Stomach (tissue), 9 donors: ENCODE data around the gene BDH1. TPM values are rescaled to one million over a fixed set of nuclear protein-coding genes. Genes with fewer than 3 reads are reported as not detected.
"Not testable (repeated sequence)": the region's sequence is repeated elsewhere in the genome, so short reads cannot be mapped to it uniquely, and the experiment has no call there.

Source experiments
- DNase-seq, 2 donors: peaks; one replicate each; pipeline versions ENCODE4 v3.0.0 to v3.0.0-alpha.2; 2013 to 2019
- H3K27ac ChIP-seq, 5 donors: fragments of 200-600 bp in 4 of 5; sonication (generic) in 4 of 5; one replicate each; pipeline ENCODE4 v1.5.1; 2013 to 2019; ENCODE audit warnings: mild to moderate bottlenecking in 1 of 5, moderate library complexity in 1 of 5
- H3K27me3 ChIP-seq, 3 donors: fragments of 200-600 bp; sonication (generic); one replicate each; pipeline ENCODE4 v1.5.1; 2017 to 2019; ENCODE audit warnings: mixed run types in 1 of 3
- H3K36me3 ChIP-seq, 4 donors: fragments of 200-600 bp; sonication (generic); 1 replicate in 3 of 4; 2 replicates in 1 of 4; pipeline ENCODE4 v1.5.1; 2016 to 2019
- H3K4me1 ChIP-seq, 4 donors: fragments of 200-600 bp; sonication (generic); one replicate each; pipeline ENCODE4 v1.5.1; 2016 to 2019
- H3K4me3 ChIP-seq, 4 donors: fragments of 200-600 bp; sonication (generic) in 3 of 4; one replicate each; pipeline ENCODE4 v1.5.1; 2016 to 2019; ENCODE audit warnings: mild to moderate bottlenecking in 1 of 4
- H3K9me3 ChIP-seq, 4 donors: fragments of 200-600 bp; sonication (generic); one replicate each; pipeline ENCODE4 v1.5.1; 2016 to 2019
- EP300 ChIP-seq: sonication (generic); formaldehyde crosslinking; IDR thresholded peaks from one replicate; pipeline ENCODE4 v1.6.1; 2017; ENCODE audit warnings: antibody characterized with exemption
- POLR2A ChIP-seq, 4 donors: fragments of 450-650 bp; IDR thresholded peaks; one replicate each; pipeline ENCODE4 v1.6.1; 2016; ENCODE audit warnings: antibody characterized with exemption in 4 of 4, control low read depth in 2 of 4, mild to moderate bottlenecking in 1 of 4, moderate library complexity in 1 of 4
- POLR2AphosphoS5 ChIP-seq, 3 donors: sonication (generic); formaldehyde crosslinking; IDR thresholded peaks; one replicate each; pipeline ENCODE4 v1.6.1; 2016; ENCODE audit warnings: antibody characterized with exemption in 3 of 3
- WGBS, 5 donors: extraction: QIAGEN DNeasy Blood & Tissue Kit in 3 of 5; methylation state at CpG; one replicate each; pipeline versions ENCODE4 v1.1.5 to v1.1.7; 2013 to 2018; 5-methylcytosine and 5-hydroxymethylcytosine counted together
- intact Hi-C: fragments of 100-400 bp; cut with DNase I; formaldehyde crosslinking; loops from one replicate; pipeline ENCODE4 v1.15.1; 2023; ENCODE audit warnings: low total_unique reads
- polyA plus RNA-seq, 3 donors: library from polyadenylated mRNA; stranded (reverse); fragments of 200-250 nt; gene quantifications; one replicate each; pipeline ENCODE4 v1.2.3, GENCODE V29; 2013
- total RNA-seq, 5 donors: library from RNA; depleted of rRNA; stranded (reverse); fragments of >200 nt; gene quantifications; one replicate each; pipeline versions ENCODE4 v1.1.0 to v1.2.3, GENCODE V29; 2014 to 2016
- TF ChIP-seq, protein P1 (sequence below), 7 experiments: fragments of 450-650 bp in 4 of 7; fragments of 200-600 bp in 3 of 7; sonication (generic) in 3 of 7; IDR thresholded peaks; one replicate each; pipeline ENCODE4 v1.5.1; 2016 to 2019; ENCODE audit warnings: antibody characterized with exemption in 7 of 7, control low read depth in 2 of 7, mild to moderate bottlenecking in 1 of 7
- donor health status: healthy with polysubstance abuse.
- donor health status: Bipolar disorder and iron deficiency.
- donor health status: healthy.

The BDH1 gene
- total and polyA plus RNA-seq, 8 donors, result 3.5 to 128 (median 20.6) TPM

DNA sequence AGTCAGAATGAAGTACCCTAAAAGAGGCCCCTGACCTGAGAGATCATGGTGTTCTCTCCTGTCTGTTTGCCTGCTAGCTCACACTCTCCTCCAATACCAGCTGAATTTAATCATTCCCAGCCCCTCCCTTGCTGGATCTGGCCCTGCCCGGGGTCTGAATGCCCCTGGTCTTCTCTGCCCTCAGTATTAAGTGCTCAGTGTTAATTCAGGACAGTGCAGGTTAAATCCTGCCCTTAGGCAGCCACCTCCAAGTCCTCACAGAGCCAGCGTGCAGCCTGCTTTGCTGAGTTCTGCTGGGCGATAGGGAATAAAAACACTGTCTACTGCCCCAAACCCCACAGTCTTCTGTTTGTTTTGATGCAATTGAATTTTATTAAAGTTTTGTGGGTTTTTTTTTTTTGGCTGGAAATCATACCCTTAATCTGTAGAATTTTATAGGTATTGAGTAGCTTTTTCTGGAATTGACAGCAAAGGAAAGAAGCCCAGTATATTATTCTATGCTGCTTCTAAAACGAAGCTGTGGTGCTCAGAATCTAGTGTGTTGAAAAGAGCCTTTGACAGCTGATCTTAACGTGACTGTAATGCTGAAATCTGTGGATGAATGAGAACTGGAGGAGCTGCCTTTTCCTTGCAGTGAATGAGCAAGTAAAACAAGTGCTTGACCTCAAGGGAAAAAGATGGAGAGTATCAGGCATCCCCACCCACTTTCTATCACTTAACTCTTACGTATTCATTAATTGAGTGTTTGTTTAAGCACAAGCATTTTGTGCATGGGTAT is 12.3 kb upstream of the BDH1 start:
- Histone ChIP-seq H3K4me1 (no peaks in the 10 kb centered on the region), H3K4me3 (no peak overlapping the region), H3K27ac (no peak overlapping the region), H3K27me3 (peaks cover 0 to 22% (median 0%) of the 10 kb centered on the region in 3 donors), H3K36me3 (no peaks in the 10 kb centered on the region), H3K9me3 (peaks cover 0 to 9% (median 0%) of the 10 kb centered on the region in 4 donors)
- intact Hi-C loops, result no loop called here
- TF ChIP-seq POLR2AphosphoS5 (IDR thresholded peaks at IDR 0.05), result no peak
- TF ChIP-seq, protein P1, sequence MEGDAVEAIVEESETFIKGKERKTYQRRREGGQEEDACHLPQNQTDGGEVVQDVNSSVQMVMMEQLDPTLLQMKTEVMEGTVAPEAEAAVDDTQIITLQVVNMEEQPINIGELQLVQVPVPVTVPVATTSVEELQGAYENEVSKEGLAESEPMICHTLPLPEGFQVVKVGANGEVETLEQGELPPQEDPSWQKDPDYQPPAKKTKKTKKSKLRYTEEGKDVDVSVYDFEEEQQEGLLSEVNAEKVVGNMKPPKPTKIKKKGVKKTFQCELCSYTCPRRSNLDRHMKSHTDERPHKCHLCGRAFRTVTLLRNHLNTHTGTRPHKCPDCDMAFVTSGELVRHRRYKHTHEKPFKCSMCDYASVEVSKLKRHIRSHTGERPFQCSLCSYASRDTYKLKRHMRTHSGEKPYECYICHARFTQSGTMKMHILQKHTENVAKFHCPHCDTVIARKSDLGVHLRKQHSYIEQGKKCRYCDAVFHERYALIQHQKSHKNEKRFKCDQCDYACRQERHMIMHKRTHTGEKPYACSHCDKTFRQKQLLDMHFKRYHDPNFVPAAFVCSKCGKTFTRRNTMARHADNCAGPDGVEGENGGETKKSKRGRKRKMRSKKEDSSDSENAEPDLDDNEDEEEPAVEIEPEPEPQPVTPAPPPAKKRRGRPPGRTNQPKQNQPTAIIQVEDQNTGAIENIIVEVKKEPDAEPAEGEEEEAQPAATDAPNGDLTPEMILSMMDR (IDR thresholded peaks at IDR 0.05), result no peak
- TF ChIP-seq EP300, result no peak
- no peak for TF ChIP-seq POLR2A (IDR thresholded peaks at IDR 0.05)
- DNase-seq, result no peak
- WGBS, 5 donors, result 33 to 65% (median 40%) methylated on average over 6 of the region's 6 CpGs

DNA sequence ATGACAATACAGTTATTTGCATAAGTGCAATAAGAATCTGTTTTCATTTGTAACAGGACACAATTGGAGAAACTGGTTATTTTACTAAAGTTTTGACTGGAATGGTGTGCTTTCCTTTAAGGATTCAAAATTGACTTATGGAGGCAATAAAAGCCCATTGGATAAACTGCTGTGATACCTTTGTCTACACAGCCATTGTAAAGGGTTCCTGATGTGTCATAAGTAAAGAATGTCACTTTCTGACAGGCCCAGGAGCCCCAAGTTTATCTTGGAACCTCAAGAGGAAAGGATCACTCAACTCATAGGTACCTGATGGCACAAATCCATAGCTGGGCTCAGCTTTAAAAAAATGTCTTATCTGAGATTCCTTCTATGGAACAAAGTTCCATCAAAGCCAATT is 10.4 kb upstream of the BDH1 start:
- H3K27ac ChIP-seq, DNase-seq, H3K4me3 ChIP-seq, H3K36me3 ChIP-seq, H3K4me1 ChIP-seq, H3K9me3 ChIP-seq, intact Hi-C loops: not testable (repeated sequence)
- H3K27me3 ChIP-seq, result peaks cover 0 to 22% (median 0%) of the 10 kb centered on the region in 3 donors

GRCh38 chr3:197564097-197564843 is 8.5 kb upstream of the BDH1 start:
- Histone ChIP-seq H3K9me3 (peaks cover 0 to 9% (median 0%) of the 10 kb centered on the region in 4 donors), H3K4me1 (no peaks in the 10 kb centered on the region), H3K27me3 (peaks cover 0 to 15% (median 0%) of the 10 kb centered on the region in 3 donors), H3K4me3 (no peak overlapping the region), H3K27ac (no peak overlapping the region), H3K36me3 (no peaks in the 10 kb centered on the region)
- DNase-seq, result no peak
- TF ChIP-seq POLR2A (IDR thresholded peaks at IDR 0.05), result no peak
- no peak for TF ChIP-seq POLR2AphosphoS5 (IDR thresholded peaks at IDR 0.05)
- TF ChIP-seq EP300, result no peak
- TF ChIP-seq, protein P1 (IDR thresholded peaks at IDR 0.05), result no peak
- intact Hi-C loops, result no loop called here
- 64 to 78% (median 67%) methylated on average over 1 of the region's 1 CpG for WGBS, 5 donors

DNA sequence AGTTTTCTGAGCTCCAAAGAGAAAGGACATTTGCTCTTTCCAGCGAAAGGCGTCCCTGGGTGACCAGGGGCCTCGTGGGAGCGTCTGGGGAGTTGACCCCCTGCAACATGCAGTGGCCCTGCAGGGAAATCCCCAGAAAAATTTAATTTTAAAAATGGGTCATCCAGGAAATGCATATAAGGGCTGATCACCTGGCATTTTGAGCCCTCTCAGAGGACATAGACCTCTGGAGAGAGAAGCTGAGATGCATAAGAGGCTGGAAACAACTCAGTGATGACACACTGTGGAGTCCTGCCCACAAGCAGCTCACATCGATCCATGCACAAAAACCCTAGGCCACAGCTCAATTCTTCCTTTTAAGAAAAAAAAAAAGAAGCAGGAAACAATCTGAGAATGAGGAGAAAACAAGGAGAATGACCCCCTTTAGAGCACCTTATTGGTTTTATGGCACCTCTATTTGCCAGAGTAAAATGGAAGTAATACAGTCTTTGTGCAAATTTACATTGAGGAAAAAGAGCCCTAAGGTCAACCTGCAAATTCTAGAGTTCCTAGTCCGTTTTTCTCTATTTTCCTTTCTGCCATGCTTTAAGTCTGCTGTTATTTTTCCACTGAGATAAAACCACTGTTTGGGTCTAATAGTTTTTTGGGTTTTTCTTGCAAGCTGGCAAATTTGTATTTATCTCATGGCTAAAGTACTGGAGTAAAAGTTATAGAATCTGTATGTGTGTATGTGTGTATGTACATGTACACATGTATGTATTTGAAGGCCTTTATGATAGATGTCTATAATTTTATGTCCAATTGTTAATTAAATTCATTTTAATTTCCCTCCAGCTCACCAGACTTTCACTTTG is 6.9 kb upstream of the BDH1 start:
- Histone ChIP-seq H3K4me1 (no peaks in the 10 kb centered on the region), H3K27ac (no peak overlapping the region), H3K27me3 (peaks cover 0 to 20% (median 0%) of the 10 kb centered on the region in 3 donors), H3K36me3 (no peaks in the 10 kb centered on the region), H3K9me3 (peaks cover 0 to 9% (median 0%) of the 10 kb centered on the region in 4 donors), H3K4me3 (no peak overlapping the region)
- 78 to 90% (median 84%) methylated on average over 6 of the region's 6 CpGs for WGBS, 5 donors
- TF ChIP-seq POLR2A (IDR thresholded peaks at IDR 0.05) (no peak), POLR2AphosphoS5 (IDR thresholded peaks at IDR 0.05) (no peak), EP300 (no peak)
- TF ChIP-seq, protein P1 (IDR thresholded peaks at IDR 0.05), result no peak
- no peak for DNase-seq
- intact Hi-C loops, result no loop called here
